GM18951 (cell line): ENCODE measurements around the gene FAM98C.
"Not testable (repeated sequence)": the region's sequence is repeated elsewhere in the genome, so short reads cannot be mapped to it uniquely, and the experiment has no call there.

ENCODE experiments used
- POLR2A ChIP-seq: IDR thresholded peaks from 4 replicates; pipeline ENCODE4 v1.6.1; 2011; ENCODE audit warnings: mild to moderate bottlenecking; ENCODE audit not compliant: insufficient read length, insufficient read depth; ENCODE audit errors: extremely low read depth
- in situ Hi-C: fragments of 300-500 bp; cut with MboI; formaldehyde crosslinking; loops from one replicate; pipeline ENCODE4 v1.12.0; 2022; ENCODE audit warnings: low sequenced_read_pairs, mixed read lengths, inconsistent platforms; ENCODE audit not compliant: unreplicated experiment

The FAM98C gene

GRCh38 chr19:38412961-38413360, 10.1 kb downstream of the FAM98C start:
- no peak for TF ChIP-seq POLR2A
- in situ Hi-C loops: no loop called here

GRCh38 chr19:38413416-38413815, 10.5 kb downstream of the FAM98C start:
- no peak for TF ChIP-seq POLR2A
- in situ Hi-C loops: no loop called here

GRCh38 chr19:38417146-38417543, 14.3 kb downstream of the FAM98C start:
- TF ChIP-seq POLR2A: no peak
- in situ Hi-C loops: no loop called here

- in situ Hi-C loops: no loop called here
- TF ChIP-seq POLR2A: no peak
Observed at GRCh38 chr19:38417544-38418506, 14.9 kb downstream of the FAM98C start.

- in situ Hi-C loops: no loop called here
- no peak for TF ChIP-seq POLR2A
Observed at GRCh38 chr19:38420935-38421334, 18.0 kb downstream of the FAM98C start.

- no peak for TF ChIP-seq POLR2A
- in situ Hi-C loops: no loop called here
Observed at GRCh38 chr19:38421856-38422255, 19.0 kb downstream of the FAM98C start.

- TF ChIP-seq POLR2A: no peak
- in situ Hi-C loops: no loop called here
Observed at GRCh38 chr19:38422438-38422837, 19.5 kb downstream of the FAM98C start.

- no peak for TF ChIP-seq POLR2A
- in situ Hi-C loops: no loop called here
Observed at GRCh38 chr19:38424272-38424671, 21.4 kb downstream of the FAM98C start.

GRCh38 chr19:38425222-38425809, 22.4 kb downstream of the FAM98C start:
- TF ChIP-seq POLR2A: no peak
- in situ Hi-C loops: no loop called here

GRCh38 chr19:38425810-38426466, 23.0 kb downstream of the FAM98C start, which contains the start of gene RASGRP4:
RASGRP4 (minus strand) TSS chr19:38426219; CDS start chr19:38426091, 128 bp downstream.
- in situ Hi-C loops: no loop called here
- no peak for TF ChIP-seq POLR2A

GRCh38 chr19:38427035-38427677, 24.3 kb downstream of the FAM98C start:
- in situ Hi-C loops: not testable (repeated sequence)

GRCh38 chr19:38429055-38429810, 26.3 kb downstream of the FAM98C start:
- TF ChIP-seq POLR2A: no peak
- in situ Hi-C loops: no loop called here
